Measurements from ENCODE around the gene TPRG1.

DNA sequence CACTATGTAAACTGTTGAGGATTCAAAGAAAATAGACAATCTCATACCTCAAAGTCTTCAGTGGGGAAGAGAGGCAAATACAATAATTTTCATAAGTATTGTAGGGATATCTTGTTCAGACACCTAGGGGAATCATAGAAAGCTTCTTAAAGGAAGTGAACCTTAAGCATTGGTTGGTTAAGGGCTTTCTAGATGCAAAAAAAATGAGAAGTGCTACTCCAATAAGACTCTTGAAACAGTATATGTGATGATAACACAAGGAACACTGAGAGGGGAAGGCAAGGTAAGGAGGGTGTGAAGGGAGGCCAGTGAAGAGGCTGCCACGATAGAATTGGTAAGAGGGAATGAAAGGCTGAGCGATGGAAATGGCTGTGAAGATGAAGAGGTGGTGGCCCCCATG, 104.1 kb downstream of the TPRG1 start:
- TF ChIP-seq, protein P1, sequence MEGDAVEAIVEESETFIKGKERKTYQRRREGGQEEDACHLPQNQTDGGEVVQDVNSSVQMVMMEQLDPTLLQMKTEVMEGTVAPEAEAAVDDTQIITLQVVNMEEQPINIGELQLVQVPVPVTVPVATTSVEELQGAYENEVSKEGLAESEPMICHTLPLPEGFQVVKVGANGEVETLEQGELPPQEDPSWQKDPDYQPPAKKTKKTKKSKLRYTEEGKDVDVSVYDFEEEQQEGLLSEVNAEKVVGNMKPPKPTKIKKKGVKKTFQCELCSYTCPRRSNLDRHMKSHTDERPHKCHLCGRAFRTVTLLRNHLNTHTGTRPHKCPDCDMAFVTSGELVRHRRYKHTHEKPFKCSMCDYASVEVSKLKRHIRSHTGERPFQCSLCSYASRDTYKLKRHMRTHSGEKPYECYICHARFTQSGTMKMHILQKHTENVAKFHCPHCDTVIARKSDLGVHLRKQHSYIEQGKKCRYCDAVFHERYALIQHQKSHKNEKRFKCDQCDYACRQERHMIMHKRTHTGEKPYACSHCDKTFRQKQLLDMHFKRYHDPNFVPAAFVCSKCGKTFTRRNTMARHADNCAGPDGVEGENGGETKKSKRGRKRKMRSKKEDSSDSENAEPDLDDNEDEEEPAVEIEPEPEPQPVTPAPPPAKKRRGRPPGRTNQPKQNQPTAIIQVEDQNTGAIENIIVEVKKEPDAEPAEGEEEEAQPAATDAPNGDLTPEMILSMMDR (IDR thresholded peaks at IDR 0.05) = no peak
- no peak for TF ChIP-seq POLR2AphosphoS5 (IDR thresholded peaks at IDR 0.05)
